Jurkat, Clone E6-1 (cell line): ENCODE measurements around the gene UXS1.

Source experiments
- DNase-seq: peaks from one replicate; pipeline ENCODE4 v3.0.0-alpha.2; 2011; ENCODE audit warnings: low read depth, low spot score
- H3K4me3 ChIP-seq: 2 replicates; pipeline ENCODE4 v1.5.1; 2011; ENCODE audit warnings: mild to moderate bottlenecking, low read length, control low read depth, moderate library complexity

UXS1 gene

GRCh38 chr2:106192752-106193689 is 1.1 kb downstream of the UXS1 start:
- no peak for DNase-seq
- peak overlapping the region; percentile 69 for H3K4me3 ChIP-seq

- H3K4me3 ChIP-seq, result no peak overlapping the region
- no peak for DNase-seq
These were observed 2.5 kb downstream of the UXS1 start for GRCh38 chr2:106191511-106192016.

GRCh38 chr2:106189764-106190468 is 4.2 kb downstream of the UXS1 start:
- no peak for DNase-seq
- no peak overlapping the region for H3K4me3 ChIP-seq

GRCh38 chr2:106189325-106189724 is 4.8 kb downstream of the UXS1 start:
- no peak for DNase-seq

GRCh38 chr2:106187273-106187891 is 6.7 kb downstream of the UXS1 start:
- DNase-seq, result peak; percentile 45
- H3K4me3 ChIP-seq, result no peak overlapping the region

More at GRCh38 chr2:106189325-106189724, 4.8 kb downstream of the UXS1 start:
- H3K4me3 ChIP-seq, result no peak overlapping the region

- H3K4me3 ChIP-seq, result no peak overlapping the region
- DNase-seq, result no peak
These were observed 8.5 kb downstream of the UXS1 start for GRCh38 chr2:106185475-106186184.

- no peak overlapping the region for H3K4me3 ChIP-seq
- no peak for DNase-seq
These were observed 9.2 kb downstream of the UXS1 start for GRCh38 chr2:106184857-106185256.

GRCh38 chr2:106184394-106184793 is 9.7 kb downstream of the UXS1 start:
- H3K4me3 ChIP-seq, result no peak overlapping the region
- DNase-seq, result no peak

- no peak overlapping the region for H3K4me3 ChIP-seq
- no peak for DNase-seq
These were observed 10.9 kb downstream of the UXS1 start for GRCh38 chr2:106183101-106183696.

- no peak for DNase-seq
- no peak overlapping the region for H3K4me3 ChIP-seq
These were observed 13.0 kb downstream of the UXS1 start for GRCh38 chr2:106181064-106181463.

GRCh38 chr2:106180602-106181001 is 13.5 kb downstream of the UXS1 start:
- DNase-seq, result no peak
- no peak overlapping the region for H3K4me3 ChIP-seq

- no peak for DNase-seq
These were observed 15.4 kb downstream of the UXS1 start for GRCh38 chr2:106178716-106179115.

GRCh38 chr2:106177581-106177980 is 16.5 kb downstream of the UXS1 start:
- no peak overlapping the region for H3K4me3 ChIP-seq
- no peak for DNase-seq

More at GRCh38 chr2:106178716-106179115, 15.4 kb downstream of the UXS1 start:
- H3K4me3 ChIP-seq, result no peak overlapping the region

- no peak for DNase-seq
- no peak overlapping the region for H3K4me3 ChIP-seq
These were observed 17.5 kb downstream of the UXS1 start for GRCh38 chr2:106176446-106177099.

GRCh38 chr2:106175086-106175850 is 18.8 kb downstream of the UXS1 start:
- H3K4me3 ChIP-seq, result no peak overlapping the region
- no peak for DNase-seq

GRCh38 chr2:106174056-106174455 is 20.0 kb downstream of the UXS1 start:
- no peak for DNase-seq
- H3K4me3 ChIP-seq, result no peak overlapping the region

- DNase-seq, result no peak
- no peak overlapping the region for H3K4me3 ChIP-seq
These were observed 21.5 kb downstream of the UXS1 start for GRCh38 chr2:106172649-106173048.
